Measurements from ENCODE around the gene SNED1.

Gene SNED1

GRCh38 chr2:241047253-241048010 lies 49.0 kb downstream of the SNED1 start:
- H3K27me3 ChIP-seq, result no peaks in the 10 kb centered on the region
- no peak for DNase-seq
- no peaks in the 10 kb centered on the region for H3K4me1 ChIP-seq
- no peaks in the 10 kb centered on the region for H3K9me3 ChIP-seq
- no peaks in the 10 kb centered on the region for H3K36me3 ChIP-seq
- no peak overlapping the region for H3K4me3 ChIP-seq (ENCODE audit: low read depth, low read length)
- TF ChIP-seq, protein P1, sequence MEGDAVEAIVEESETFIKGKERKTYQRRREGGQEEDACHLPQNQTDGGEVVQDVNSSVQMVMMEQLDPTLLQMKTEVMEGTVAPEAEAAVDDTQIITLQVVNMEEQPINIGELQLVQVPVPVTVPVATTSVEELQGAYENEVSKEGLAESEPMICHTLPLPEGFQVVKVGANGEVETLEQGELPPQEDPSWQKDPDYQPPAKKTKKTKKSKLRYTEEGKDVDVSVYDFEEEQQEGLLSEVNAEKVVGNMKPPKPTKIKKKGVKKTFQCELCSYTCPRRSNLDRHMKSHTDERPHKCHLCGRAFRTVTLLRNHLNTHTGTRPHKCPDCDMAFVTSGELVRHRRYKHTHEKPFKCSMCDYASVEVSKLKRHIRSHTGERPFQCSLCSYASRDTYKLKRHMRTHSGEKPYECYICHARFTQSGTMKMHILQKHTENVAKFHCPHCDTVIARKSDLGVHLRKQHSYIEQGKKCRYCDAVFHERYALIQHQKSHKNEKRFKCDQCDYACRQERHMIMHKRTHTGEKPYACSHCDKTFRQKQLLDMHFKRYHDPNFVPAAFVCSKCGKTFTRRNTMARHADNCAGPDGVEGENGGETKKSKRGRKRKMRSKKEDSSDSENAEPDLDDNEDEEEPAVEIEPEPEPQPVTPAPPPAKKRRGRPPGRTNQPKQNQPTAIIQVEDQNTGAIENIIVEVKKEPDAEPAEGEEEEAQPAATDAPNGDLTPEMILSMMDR (IDR thresholded peaks at IDR 0.05; ENCODE audit: low read depth, low read length), result no peak

DNA sequence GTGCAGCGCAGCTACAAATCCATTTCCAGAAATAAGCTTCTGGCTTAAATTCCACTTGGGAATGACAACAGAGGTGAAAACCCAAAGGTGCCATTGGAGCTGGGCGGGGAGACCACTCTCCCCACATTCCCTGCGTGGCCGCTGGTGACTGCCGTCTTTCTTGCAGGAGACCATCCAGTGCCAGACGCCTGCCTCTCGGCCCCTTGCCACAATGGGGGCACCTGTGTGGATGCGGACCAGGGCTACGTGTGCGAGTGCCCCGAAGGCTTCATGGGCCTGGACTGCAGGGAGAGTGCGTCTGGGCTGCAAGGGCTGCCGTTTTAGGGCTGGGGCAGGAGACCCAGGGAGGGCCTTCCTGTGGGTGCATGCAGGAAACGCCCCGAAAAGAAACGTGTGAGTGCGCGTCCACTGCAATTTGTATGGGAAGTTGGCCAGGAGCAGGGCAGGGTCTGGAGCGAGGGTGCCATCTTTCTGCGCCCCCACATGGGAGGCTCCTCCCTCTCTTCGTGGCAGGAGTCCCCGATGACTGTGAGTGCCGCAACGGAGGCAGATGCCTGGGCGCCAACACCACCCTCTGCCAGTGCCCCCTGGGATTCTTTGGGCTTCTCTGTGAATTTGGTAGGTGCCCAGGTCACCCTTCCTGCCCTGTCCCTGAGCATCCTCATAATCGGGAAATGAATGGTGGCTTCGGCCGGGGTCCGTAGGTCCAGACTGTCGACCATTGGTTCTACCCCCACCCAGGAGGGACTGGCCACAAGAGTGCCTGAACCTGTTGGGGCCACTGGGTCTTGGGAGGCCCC lies 49.9 kb downstream of the SNED1 start:
- no peak overlapping the region for H3K4me3 ChIP-seq (ENCODE audit: low read depth, low read length)
- H3K9me3 ChIP-seq, result no peaks in the 10 kb centered on the region
- no peaks in the 10 kb centered on the region for H3K4me1 ChIP-seq
- H3K36me3 ChIP-seq, result no peaks in the 10 kb centered on the region
- no peak for DNase-seq
- TF ChIP-seq, protein P1 (IDR thresholded peaks at IDR 0.05; ENCODE audit: low read depth, low read length), result no peak
- no peaks in the 10 kb centered on the region for H3K27me3 ChIP-seq

GRCh38 chr2:241048949-241049343 lies 50.5 kb downstream of the SNED1 start:
- H3K4me3 ChIP-seq (ENCODE audit: low read depth, low read length), result no peak overlapping the region
- no peaks in the 10 kb centered on the region for H3K9me3 ChIP-seq
- H3K4me1 ChIP-seq, result no peaks in the 10 kb centered on the region
- no peaks in the 10 kb centered on the region for H3K27me3 ChIP-seq
- TF ChIP-seq, protein P1 (IDR thresholded peaks at IDR 0.05; ENCODE audit: low read depth, low read length), result no peak
- no peaks in the 10 kb centered on the region for H3K36me3 ChIP-seq
- DNase-seq, result no peak

- no peak for DNase-seq
- Histone ChIP-seq H3K4me1 (no peaks in the 10 kb centered on the region), H3K27me3 (no peaks in the 10 kb centered on the region), H3K4me3 (ENCODE audit: low read depth, low read length) (no peak overlapping the region), H3K36me3 (no peaks in the 10 kb centered on the region), H3K9me3 (no peaks in the 10 kb centered on the region)
- TF ChIP-seq, protein P1 (IDR thresholded peaks at IDR 0.05; ENCODE audit: low read depth, low read length), result no peak
These were observed 51.6 kb downstream of the SNED1 start for GRCh38 chr2:241049739-241050623.

- no peaks in the 10 kb centered on the region for H3K9me3 ChIP-seq
- no peak for DNase-seq
- TF ChIP-seq, protein P1 (IDR thresholded peaks at IDR 0.05; ENCODE audit: low read depth, low read length), result no peak
- H3K4me3 ChIP-seq (ENCODE audit: low read depth, low read length), result no peak overlapping the region
- H3K4me1 ChIP-seq, result no peaks in the 10 kb centered on the region
- H3K36me3 ChIP-seq, result no peaks in the 10 kb centered on the region
- H3K27me3 ChIP-seq, result no peaks in the 10 kb centered on the region
These were observed 52.5 kb downstream of the SNED1 start for GRCh38 chr2:241050624-241051577.
